Nephron (organoid): ENCODE data around the gene PDGFD.

ENCODE experiments used
- H3K27ac Mint-ChIP-seq, 3 experiments: 2 replicates each; pipeline ENCODE4 v1.8.0; 2020; ENCODE audit warnings: mixed read lengths in 3 of 3, mild to moderate bottlenecking in 2 of 3, moderate library complexity in 1 of 3
- H3K27me3 Mint-ChIP-seq: 2 replicates; pipeline ENCODE4 v1.8.0; 2021; ENCODE audit warnings: low read depth, mild to moderate bottlenecking, moderate library complexity, mixed read lengths
- H3K36me3 Mint-ChIP-seq: 2 replicates; pipeline ENCODE4 v1.8.0; 2020; ENCODE audit warnings: low read depth, mixed read lengths
- H3K4me1 Mint-ChIP-seq: 2 replicates; pipeline ENCODE4 v1.8.0; 2020; ENCODE audit warnings: mixed read lengths
- H3K4me3 Mint-ChIP-seq, 3 experiments: 2 replicates each; pipeline ENCODE4 v1.8.0; 2020; ENCODE audit warnings: mild to moderate bottlenecking in 3 of 3, mixed read lengths in 3 of 3, moderate library complexity in 2 of 3
- H3K9me3 Mint-ChIP-seq: 2 replicates; pipeline ENCODE4 v1.8.0; 2020; ENCODE audit warnings: mixed read lengths
- TF ChIP-seq, protein P1 (sequence below), 3 experiments: fragments of 200-600 bp; sonication (generic); IDR thresholded peaks; one replicate each; pipeline ENCODE4 v1.5.0; 2021; ENCODE audit warnings: antibody characterized with exemption in 3 of 3; ENCODE audit not compliant: unreplicated experiment in 3 of 3

PDGFD gene

GRCh38 chr11:104064034-104064630, 99.8 kb downstream of the PDGFD start:
- H3K9me3 Mint-ChIP-seq, result peaks cover 4% of the 10 kb centered on the region
- H3K36me3 Mint-ChIP-seq, result no peaks in the 10 kb centered on the region
- TF ChIP-seq, protein P1, sequence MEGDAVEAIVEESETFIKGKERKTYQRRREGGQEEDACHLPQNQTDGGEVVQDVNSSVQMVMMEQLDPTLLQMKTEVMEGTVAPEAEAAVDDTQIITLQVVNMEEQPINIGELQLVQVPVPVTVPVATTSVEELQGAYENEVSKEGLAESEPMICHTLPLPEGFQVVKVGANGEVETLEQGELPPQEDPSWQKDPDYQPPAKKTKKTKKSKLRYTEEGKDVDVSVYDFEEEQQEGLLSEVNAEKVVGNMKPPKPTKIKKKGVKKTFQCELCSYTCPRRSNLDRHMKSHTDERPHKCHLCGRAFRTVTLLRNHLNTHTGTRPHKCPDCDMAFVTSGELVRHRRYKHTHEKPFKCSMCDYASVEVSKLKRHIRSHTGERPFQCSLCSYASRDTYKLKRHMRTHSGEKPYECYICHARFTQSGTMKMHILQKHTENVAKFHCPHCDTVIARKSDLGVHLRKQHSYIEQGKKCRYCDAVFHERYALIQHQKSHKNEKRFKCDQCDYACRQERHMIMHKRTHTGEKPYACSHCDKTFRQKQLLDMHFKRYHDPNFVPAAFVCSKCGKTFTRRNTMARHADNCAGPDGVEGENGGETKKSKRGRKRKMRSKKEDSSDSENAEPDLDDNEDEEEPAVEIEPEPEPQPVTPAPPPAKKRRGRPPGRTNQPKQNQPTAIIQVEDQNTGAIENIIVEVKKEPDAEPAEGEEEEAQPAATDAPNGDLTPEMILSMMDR (IDR thresholded peaks at IDR 0.05; ENCODE audit: unreplicated experiment in 3 of 3), result no peak
- H3K4me1 Mint-ChIP-seq, result no peaks in the 10 kb centered on the region
- H3K27me3 Mint-ChIP-seq, result no peaks in the 10 kb centered on the region
- H3K27ac Mint-ChIP-seq, result no peak overlapping the region
- H3K4me3 Mint-ChIP-seq, result no peak overlapping the region

DNA sequence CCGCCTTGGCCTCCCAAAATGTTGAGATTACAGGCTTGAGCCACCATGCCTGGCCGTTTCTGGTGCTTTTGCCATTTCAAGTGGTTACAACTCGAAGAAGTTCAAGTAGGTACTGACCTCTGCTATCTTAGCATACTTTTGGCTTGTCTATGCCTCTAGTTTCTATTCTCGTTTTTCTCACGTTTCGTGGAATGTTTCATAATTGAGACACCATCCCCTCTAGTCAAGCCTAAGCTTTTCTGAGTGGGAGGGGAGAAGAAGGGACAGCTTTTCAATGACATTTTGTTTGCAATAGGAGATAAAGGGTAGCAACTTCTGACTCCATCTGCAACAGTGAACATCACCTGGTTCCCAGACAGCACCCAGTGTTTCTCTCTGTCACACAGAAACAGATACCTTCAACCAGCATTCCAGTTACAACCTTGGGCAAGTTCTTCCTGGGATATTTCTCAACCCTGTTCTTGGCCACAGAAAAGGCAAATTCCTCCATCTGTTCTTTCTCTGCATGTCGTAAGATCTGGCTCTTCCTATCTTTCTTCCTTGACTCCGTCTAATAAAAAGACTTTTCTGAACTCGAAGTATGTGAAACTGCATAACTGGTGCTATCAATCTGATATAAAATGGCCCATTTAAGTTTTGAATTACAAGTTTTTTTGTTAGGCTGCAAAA, 102.0 kb downstream of the PDGFD start:
- no peaks in the 10 kb centered on the region for H3K27me3 Mint-ChIP-seq
- TF ChIP-seq, protein P1 (IDR thresholded peaks at IDR 0.05; ENCODE audit: unreplicated experiment in 3 of 3), result no peak
- no peaks in the 10 kb centered on the region for H3K36me3 Mint-ChIP-seq
- no peak overlapping the region for H3K27ac Mint-ChIP-seq
- no peak overlapping the region for H3K4me3 Mint-ChIP-seq
- peaks cover 4% of the 10 kb centered on the region for H3K9me3 Mint-ChIP-seq
- no peaks in the 10 kb centered on the region for H3K4me1 Mint-ChIP-seq

DNA sequence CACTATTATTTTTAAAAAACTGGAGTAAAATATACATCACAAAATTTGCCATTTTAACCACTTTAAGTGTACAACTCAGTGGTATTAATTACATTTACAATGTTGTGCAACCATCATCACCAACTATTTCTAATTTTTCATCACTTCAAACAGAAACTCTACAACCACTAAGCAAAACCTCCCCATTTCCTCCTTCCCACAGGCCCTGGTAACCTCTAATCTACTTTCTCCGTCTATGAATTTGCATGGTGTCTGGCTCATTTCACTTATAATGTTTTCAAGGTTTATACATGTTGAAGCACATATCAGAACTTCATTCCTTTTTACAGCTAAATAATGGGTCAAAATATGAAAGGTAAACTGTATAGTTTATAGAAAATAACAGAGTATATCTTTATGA, 103.1 kb downstream of the PDGFD start:
- no peaks in the 10 kb centered on the region for H3K36me3 Mint-ChIP-seq

DNA sequence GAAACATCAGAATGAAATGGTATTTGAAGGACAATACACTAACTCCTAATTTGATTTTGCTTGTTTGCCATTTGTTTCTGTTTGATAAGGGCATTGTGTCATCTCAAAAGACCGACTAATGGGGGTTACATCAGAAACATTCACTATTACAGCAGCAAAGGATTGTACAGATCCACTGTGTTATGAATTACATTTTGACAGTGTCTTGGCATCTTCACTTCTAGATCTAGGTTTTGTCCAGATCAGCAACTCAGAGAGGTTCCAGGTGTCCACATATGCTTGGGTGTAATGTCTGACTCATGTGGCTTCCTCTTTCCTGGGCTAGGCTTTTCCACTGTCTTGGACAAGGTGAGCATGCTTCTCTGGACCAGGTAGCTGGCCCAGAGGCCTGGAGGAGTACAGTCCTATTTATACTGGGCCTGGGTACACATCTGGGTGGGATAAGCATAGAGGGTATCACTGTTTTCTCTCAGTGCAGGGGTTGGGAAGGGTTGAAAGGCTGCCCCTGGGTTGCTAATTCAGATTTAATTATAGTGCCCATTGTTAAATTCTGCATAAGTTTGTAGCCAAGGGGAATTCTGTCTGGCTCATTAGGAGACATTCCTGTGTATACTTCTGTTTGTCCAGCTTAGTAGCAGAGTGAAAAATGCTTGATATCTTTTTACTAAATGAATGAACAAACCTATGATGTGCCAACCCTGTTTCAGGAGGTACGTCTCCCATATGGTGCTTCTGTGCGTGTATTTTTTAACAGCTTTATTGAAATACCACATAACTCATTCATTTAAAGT, 103.7 kb downstream of the PDGFD start:
- no peak overlapping the region for H3K4me3 Mint-ChIP-seq
- H3K27me3 Mint-ChIP-seq, result no peaks in the 10 kb centered on the region
- no peaks in the 10 kb centered on the region for H3K4me1 Mint-ChIP-seq
- H3K9me3 Mint-ChIP-seq, result peaks cover 4% of the 10 kb centered on the region
- H3K27ac Mint-ChIP-seq, result no peak overlapping the region
- TF ChIP-seq, protein P1 (IDR thresholded peaks at IDR 0.05; ENCODE audit: unreplicated experiment in 3 of 3), result no peak
- no peaks in the 10 kb centered on the region for H3K36me3 Mint-ChIP-seq

More for the DNA sequence above, 103.1 kb downstream of the PDGFD start:
- no peaks in the 10 kb centered on the region for H3K27me3 Mint-ChIP-seq
- H3K4me1 Mint-ChIP-seq, result no peaks in the 10 kb centered on the region
- no peak overlapping the region for H3K4me3 Mint-ChIP-seq
- TF ChIP-seq, protein P1 (IDR thresholded peaks at IDR 0.05; ENCODE audit: unreplicated experiment in 3 of 3), result no peak
- peaks cover 4% of the 10 kb centered on the region for H3K9me3 Mint-ChIP-seq
- H3K27ac Mint-ChIP-seq, result no peak overlapping the region

- TF ChIP-seq, protein P1 (IDR thresholded peaks at IDR 0.05; ENCODE audit: unreplicated experiment in 3 of 3), result no peak
- Mint-ChIP-seq H3K27me3 (no peaks in the 10 kb centered on the region), H3K36me3 (no peaks in the 10 kb centered on the region), H3K4me3 (no peak overlapping the region), H3K27ac (no peak overlapping the region), H3K9me3 (peaks cover 3% of the 10 kb centered on the region), H3K4me1 (no peaks in the 10 kb centered on the region)
Measured at GRCh38 chr11:104058680-104059079, 105.3 kb downstream of the PDGFD start.
